ENCODE results near the gene KLHL10. TPM values are rescaled to one million over a fixed set of nuclear protein-coding genes. Genes with fewer than 3 reads are reported as not detected.

Gene KLHL10
- total and polyA plus RNA-seq, 9 of the 15 experiments (the other 6 are each of a cell fraction or from before 2014, with no cell fraction given), result 0.06 to 0.56 (median 0.12) TPM; not detected in 5

- TF ChIP-seq ATF2 (CRISPR knock-in tag; IDR thresholded peaks at IDR 0.05), result no peak
- no peak for TF ChIP-seq POLR2H (tag; IDR thresholded peaks at IDR 0.05; ENCODE audit: low read depth)
- TF ChIP-seq TAF9B (IDR thresholded peaks at IDR 0.05; ENCODE audit: partially characterized antibody), result no peak
- TF ChIP-seq CBFA2T2 (conservative IDR thresholded peaks at IDR 0.05), result no peak
- peak in 1 of 2 experiments; percentile 3 for TF ChIP-seq E2F6 (IDR thresholded peaks at IDR 0.05; ENCODE audit: borderline replicate concordance in 1 of 2, extremely low read depth in 1 of 2, insufficient read depth in 1 of 2, insufficient read length in 1 of 2, low read depth in 1 of 2, low read length in 1 of 2, poor library complexity in 1 of 2, severe bottlenecking in 1 of 2)
- TF ChIP-seq CREB1 (IDR thresholded peaks at IDR 0.05), result no peak
- no peak for TF ChIP-seq CREB1 (CRISPR knock-in tag; IDR thresholded peaks at IDR 0.05)
- TF ChIP-seq ZBTB33 (CRISPR knock-in tag; IDR thresholded peaks at IDR 0.05), result no peak
- TF ChIP-seq GMEB1 (CRISPR knock-in tag; IDR thresholded peaks at IDR 0.05), result no peak
- TF ChIP-seq MYC (IDR thresholded peaks at IDR 0.05; ENCODE audit: low read depth, low read length), result peak; percentile 58; the same call in 1 of the 2 replicates
- no peak for TF ChIP-seq MYC (CRISPR knock-in tag; IDR thresholded peaks at IDR 0.05; ENCODE audit: borderline replicate concordance, low read depth)
- peak; percentile 98 for TF ChIP-seq SMC3 (conservative IDR thresholded peaks at IDR 0.05; ENCODE audit: insufficient read depth, low read depth, low read length)
- peak; percentile 92 to 99 for TF ChIP-seq RAD21 (CRISPR knock-in tag; conservative IDR thresholded peaks at IDR 0.05 in 1 of 2, IDR thresholded peaks at IDR 0.05 in 1 of 2)
- 0 out of 2 replicates have a peak, but pooled peaks have one; percentile 5 for TF ChIP-seq TCF3 (CRISPR knock-in tag; IDR thresholded peaks at IDR 0.05)
- TF ChIP-seq CREBBP (IDR thresholded peaks at IDR 0.05; ENCODE audit: low read depth, low read length), result no peak
- no peak for TF ChIP-seq ZNF75A (CRISPR knock-in tag; IDR thresholded peaks at IDR 0.05)
- no peak for TF ChIP-seq PHF20 (IDR thresholded peaks at IDR 0.05; ENCODE audit: partially characterized antibody)
- TF ChIP-seq ERF (CRISPR knock-in tag; IDR thresholded peaks at IDR 0.05), result no peak
- TF ChIP-seq TFE3 (CRISPR knock-in tag; IDR thresholded peaks at IDR 0.05), result no peak
These were observed 36.0 kb upstream of the KLHL10 start (continued) for GRCh38 chr17:41801374-41802271.

Measured in K562 (cell line).